Cerebellar cortex (tissue), 1 donor: Measurements from ENCODE around the gene OR6C68.
"Not testable (repeated sequence)": the region's sequence is repeated elsewhere in the genome, so short reads cannot be mapped to it uniquely, and the experiment has no call there.

Experiments used
- DNase-seq: peaks from one replicate; pipeline ENCODE4 v3.0.0-alpha.2; 2015; ENCODE audit warnings: low spot score

Gene OR6C68

DNA sequence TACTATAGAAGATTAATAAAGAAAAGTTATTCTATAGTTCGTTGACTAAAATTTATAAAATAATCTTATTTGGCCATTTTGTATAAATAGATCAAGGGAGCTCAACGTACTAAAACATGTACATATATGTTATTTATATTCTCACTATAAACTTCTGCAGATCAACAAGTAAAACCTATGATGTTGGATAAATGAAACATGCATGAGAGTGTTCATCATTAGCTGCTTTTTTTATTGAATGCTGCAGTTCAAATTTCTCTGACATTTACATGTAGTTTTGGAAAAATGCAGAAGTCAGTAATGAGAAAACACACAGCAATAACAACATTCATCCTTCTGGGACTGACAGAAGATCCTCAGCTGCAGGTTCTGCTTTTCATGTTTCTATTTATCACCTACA is at the start of gene OR6C68:
TSS of gene OR6C68 (plus strand) at position 301 of the 400 bp plus-strand sequence. CDS start at position 301, 0 bp downstream.
- DNase-seq: no peak

DNA sequence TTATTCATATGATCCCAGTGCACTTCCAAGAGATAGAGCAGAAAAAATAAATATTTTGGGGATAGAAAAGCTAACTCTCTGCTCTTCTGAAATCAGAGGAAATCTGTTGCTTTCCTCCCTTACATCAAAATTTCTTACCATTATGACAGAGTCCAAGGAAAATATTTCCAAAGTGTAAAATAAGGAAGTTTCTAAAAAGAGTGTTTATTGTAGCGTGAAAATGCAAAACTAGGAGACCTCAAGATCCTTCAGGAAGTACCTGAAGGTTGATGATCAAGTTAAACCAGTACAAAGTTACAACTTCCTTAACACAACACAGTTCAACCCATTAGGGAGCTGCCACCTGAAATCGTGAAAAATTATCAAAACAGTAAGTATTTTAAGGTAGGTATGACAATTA is 48.4 kb upstream of the OR6C68 start, which contains the start of gene OR6C2:
TSS of gene OR6C2 (plus strand) at position 301 of the 400 bp plus-strand sequence. CDS start 8,138 bp downstream, outside the sequence.
- DNase-seq: no peak

DNA sequence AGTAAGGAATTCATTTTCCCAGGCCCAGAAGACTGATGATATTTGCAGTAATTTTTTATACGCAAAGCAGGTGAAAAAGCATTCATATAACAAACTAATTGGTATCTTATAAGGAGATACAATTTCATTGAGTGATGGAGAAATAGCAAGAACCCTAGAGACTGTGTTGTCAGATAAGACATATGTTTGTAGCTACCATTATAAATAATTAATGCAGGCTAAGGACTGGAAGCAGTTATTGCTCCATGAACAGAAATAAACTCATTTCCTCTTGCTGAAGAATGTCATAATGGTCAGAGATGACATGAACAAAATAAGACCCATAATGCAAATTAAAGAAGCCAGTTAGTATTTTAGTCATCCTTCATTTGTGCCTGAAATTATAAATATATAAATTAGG is 46.8 kb upstream of the OR6C68 start:
- no peak for DNase-seq

DNA sequence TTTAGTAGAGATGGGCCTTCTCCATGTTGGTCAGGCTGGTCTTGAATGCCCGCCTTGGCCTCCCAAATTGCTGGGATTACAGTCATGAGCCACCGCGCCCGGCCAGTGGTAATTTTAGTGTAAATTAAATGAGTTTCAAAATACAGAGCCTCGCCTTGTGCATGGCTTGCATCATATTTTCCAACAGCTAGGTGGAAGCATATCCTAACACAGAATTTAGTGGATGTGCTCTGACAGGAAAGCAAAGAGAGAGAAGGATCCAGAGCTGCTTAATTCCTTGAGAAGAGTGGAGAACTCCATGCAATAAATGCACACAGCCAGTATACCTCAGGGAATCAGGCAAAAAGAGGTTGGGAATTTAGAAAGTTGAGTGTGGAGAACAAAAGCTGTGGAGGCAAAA is 45.9 kb upstream of the OR6C68 start:
- DNase-seq: no peak

DNA sequence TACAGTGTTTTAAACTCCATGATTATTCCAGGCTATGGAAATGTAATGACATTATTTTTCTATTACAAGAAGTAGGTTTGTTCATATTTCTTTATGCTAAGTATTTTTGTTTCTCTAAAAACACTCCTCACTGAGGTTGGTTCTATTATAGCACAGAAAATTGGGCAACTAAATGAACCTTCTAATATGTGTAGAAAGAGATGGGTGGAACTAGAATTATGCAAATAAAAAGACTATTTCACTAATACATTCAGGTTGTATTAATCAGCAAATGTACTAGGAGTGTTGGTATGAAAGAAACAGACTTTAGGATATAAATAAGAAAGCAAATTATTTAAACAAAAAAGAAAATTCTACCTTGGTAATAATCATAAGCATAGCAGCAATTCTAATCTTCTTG is 43.4 kb upstream of the OR6C68 start:
- no peak for DNase-seq

DNA sequence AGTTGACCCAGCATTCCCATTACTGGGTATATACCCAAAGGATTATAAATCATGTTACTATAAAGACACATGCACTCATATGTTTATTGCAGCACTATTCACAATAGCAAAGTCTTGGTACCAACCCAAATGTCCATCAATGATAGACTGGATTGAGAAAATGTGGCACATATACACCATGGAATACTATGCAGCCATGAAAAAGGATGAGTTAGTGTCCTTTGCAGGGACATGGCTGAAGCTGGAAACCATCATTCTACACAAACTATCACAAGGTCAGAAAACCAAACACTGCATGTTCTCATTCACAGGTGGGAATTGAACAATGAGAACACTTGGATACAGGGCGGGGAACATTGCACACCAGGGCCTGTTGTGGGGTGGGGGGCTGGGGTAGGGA is 27.3 kb upstream of the OR6C68 start:
- DNase-seq: not testable (repeated sequence)

DNA sequence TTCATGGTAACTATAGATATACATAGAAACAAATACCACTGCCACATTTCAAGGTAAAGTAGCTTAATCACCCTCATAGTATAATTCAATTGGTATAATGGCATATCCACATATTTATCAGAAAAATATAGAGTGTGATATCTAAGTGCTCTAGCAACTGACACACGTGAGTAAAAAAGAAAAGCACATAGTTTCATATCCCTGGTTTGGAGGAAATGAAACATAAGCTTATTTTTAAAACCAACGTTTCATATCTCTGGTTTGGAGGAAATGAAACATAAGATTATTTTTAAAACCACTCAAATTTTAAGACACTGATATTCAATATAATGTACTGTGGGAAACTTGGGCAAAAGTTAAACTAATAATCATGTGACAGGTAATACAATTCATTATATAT is 24.3 kb upstream of the OR6C68 start:
- no peak for DNase-seq

DNA sequence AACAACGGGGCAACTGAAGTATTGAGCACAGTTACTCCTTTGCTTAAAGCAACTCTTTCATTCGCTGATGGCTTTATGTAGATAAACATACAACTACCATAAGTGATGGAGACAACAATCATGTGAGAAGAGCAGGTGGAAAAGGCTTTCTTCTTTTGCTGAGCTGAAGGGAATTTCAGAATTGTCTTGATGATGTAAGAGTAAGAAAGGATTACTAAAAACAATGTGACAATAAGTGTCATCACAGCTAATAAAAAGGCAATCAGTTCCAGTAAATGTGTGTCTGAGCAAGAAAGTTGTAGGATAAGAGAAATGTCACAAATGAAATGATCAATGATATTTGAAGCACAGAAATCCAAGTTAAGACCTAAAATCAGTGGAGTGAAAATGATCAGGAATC is 22.9 kb upstream of the OR6C68 start:
- DNase-seq: no peak

DNA sequence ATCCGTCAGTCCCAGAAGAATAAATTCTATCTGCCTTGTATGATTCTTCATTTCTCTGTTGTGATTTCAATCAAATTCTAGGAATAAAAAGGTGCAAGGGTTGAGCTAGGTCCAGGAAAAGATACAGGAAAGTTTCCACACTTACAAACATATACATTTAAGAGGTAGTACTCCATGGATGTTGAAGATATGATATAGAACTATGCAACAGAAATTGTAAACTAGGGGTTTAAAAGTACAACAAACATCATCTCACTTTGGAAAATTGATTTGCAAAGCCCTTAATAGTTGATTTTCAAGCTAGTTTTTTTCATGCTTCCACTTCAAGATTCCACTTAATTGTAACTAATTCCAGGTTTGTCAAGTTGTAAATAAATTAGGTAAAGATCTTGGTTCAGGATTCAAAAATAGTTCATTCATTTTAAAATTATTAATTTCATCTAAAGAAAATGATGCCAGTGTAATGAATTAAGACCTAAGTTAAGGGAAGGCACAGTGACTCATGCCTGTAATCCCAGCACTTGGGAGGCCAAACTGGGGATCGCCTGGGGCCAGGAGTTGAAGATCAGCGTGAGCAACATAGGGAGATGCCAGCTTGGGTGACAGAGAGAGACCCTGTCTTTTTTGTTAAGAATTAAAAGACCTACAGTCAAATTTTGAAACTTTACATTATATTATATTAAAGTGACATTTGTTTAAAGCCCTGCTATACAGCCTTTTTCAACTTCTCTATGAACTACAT is 21.9 kb upstream of the OR6C68 start, which contains the start of gene OR6C70:
TSS of gene OR6C70 (minus strand) at position 51 of the 742 bp plus-strand sequence. CDS start at position 51, 0 bp downstream.
- DNase-seq: no peak

DNA sequence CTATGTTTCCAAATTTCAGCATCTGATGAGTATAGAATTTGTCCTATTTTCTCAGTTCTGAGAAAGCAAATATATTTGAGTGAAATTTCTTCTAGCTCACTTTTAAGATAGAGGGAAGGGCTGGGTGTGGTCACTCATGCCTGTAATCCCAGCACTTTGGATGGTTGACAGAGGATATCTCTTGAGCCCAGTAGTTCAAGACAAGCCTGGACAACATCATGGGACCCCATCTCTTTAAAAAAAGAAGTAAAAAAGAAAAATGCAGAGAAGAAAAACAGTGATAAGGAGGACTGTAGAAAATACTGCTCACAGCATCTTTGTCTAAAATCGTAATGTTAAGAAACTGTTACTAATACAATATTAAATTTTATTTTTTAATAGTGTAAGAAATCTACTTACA is 19.9 kb upstream of the OR6C68 start:
- no peak for DNase-seq

DNA sequence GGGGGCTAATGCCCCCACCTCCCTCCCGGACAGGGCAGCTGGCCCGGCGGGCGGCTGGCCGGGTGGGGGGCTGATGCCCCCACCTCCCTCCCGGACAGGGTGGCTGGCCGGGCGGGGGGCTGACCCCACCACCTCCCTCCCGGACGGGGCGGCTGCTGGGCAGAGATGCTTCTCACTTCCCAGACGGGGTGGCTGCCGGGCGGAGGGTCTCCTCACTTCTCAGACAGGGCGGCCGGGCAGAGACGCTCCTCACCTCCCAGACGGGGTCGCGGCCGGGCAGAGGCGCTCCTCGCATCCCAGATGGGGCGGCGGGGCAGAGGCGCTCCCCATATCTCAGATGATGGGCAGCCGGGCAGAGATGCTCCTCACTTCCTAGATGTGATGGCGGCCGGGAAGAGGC is 13.0 kb upstream of the OR6C68 start:
- not testable (repeated sequence) for DNase-seq

DNA sequence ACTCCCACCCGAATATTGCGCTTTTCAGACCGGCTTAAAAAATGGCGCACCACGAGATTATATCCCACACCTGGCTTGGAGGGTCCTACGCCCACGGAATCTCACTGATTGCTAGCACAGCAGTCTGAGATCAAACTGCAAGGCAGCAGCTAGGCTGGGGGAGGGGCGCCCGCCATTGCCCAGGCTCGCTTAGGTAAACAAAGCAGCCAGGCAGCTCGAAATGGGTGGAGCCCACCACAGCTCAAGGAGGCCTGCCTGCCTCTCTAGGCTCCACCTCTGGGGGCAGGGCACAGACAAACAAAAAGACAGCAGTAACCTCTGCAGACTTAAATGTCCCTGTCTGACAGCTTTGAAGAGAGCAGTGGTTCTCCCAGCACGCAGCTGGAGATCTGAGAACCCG is 7.9 kb upstream of the OR6C68 start:
- not testable (repeated sequence) for DNase-seq

DNA sequence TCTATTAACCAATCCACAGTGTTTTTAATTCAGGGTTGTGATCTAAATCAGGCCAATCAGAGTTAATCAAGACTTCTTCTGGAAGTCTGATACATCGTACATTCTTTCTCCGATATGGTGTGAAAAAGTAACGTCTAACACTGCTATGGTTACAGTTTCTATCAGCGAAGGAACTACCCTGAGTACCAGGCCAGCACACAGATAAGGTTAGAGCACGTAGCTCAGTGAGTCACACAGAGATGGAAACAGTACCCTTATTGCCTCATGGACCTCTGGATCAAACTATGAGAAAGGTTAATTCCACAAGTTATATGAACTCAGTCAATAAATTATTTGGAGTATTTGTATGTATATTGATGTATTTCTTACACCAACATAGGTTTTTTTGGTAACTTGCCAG is 3.3 kb downstream of the OR6C68 start:
- no peak for DNase-seq

DNA sequence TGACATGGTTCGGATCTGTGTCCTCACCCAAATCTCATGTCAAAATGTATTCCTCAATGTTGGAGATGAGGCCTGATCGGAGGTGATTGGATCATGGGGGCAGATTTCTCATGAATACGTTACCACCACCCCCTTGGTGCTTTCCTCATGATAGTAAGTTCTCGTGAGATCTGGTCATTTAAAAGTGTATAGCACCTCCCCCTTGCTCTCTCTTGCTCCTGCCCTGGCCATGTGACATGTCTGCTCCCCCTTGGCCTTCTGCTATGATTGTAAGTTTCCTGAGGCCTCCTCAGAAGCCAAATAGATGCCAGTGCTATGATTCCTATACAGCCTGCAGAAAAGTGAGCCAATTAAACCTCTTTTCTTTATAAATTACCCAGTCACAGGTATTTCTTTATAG is 7.1 kb downstream of the OR6C68 start:
- no peak for DNase-seq

DNA sequence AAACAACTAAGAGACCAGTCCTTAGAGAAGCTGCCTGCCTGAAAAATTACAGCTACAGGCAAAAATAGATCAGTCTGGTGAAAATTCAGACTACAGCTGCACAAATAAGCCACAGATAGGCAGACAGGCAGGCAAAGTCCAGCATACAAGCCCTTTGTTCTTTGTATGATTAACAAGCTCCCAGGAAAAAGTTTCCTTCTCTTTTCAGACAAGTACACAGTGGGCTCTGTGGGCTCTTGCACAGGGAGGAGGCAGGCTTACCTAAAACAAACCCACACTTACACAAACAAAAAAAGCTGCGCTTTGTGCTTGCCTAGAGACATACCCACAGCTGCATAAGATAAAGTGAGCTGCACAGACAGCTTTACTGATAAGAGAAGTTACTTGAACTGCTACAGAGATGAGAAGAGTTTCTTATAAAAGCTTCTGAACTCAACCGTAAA is 7.7 kb downstream of the OR6C68 start:
- no peak for DNase-seq

DNA sequence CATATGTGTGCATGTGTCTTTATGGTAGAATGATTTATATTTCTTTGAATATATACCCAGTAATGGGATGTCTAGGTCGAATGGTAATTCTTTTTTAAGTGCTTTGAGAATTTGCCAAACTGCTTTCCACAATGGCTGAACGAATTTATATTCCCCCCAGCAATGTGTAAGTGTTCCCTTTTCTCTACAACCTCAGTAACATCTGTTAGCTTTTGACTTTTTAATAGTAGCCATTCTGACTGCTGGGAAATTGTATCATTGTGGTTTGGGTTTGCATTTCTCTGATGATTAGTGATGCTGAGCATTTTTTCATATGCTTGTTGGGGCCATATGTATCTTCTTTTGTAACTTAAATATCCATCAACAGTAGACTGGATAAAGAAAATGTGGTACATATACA is 9.4 kb downstream of the OR6C68 start:
- no peak for DNase-seq

DNA sequence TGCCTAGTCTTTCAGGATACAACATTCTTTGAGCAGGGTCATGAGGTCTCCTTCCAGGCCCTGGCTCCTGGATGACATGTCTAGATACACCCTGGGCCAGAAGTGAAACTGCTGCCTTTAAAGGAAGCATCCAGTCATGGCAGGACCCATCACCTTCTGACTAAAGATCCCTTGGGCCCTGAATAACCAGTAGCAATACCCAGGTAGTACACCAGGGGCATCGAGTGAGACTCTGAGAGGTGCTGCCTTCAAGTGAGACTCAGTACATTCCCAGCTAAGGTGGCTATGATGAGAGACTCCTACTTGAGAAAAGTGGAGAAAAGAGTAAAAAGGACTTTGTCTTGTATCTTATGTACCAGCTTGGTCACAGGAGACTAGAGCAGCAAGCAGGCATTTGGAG is 23.5 kb downstream of the OR6C68 start:
- no peak for DNase-seq

DNA sequence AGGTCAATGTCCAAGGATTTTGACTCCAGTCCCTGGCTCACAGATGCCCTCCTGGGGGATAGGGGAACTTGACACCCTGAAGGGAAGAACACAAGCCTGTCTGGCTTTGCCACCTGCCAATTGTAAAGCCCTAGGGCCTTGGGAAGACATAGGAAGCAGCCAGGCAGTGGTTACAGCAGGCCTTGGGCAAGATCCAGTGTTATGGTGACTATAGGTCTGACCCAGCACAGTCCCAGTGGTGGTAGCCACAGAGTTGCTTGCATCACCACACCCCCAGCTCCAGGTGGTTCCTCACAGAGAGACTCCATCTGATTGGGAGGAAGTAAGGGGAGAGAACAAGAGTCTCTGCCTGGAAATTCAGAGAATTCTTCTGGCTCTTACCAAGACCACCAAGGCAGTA is 24.2 kb downstream of the OR6C68 start:
- no peak for DNase-seq
